SK-N-SH (cell line): ENCODE measurements around the gene SSNA1.

ENCODE experiments used
- CTCF ChIP-seq: fragments of 200-600 bp; sonication (generic); IDR thresholded peaks from 2 replicates; pipeline ENCODE4 v1.6.1; 2017; ENCODE audit warnings: antibody characterized with exemption, mild to moderate bottlenecking, moderate library complexity
- EZH2phosphoT487 ChIP-seq: fragments of 200-600 bp; sonication (generic); IDR thresholded peaks from 2 replicates; pipeline ENCODE4 v1.6.1; 2017; ENCODE audit warnings: low read depth, mixed run types, mild to moderate bottlenecking, antibody characterized with exemption, moderate library complexity, borderline replicate concordance
- POLR2AphosphoS5 ChIP-seq: IDR thresholded peaks from 2 replicates; pipeline ENCODE4 v1.6.1; 2012; ENCODE audit warnings: low read depth, low read length
- RCOR1 ChIP-seq: fragments of 150-350 bp; IDR thresholded peaks from 2 replicates; pipeline ENCODE4 v1.6.1; 2017; ENCODE audit warnings: antibody characterized with exemption, low read length

- TF ChIP-seq POLR2AphosphoS5 (no peak), RCOR1 (no peak), EZH2phosphoT487 (no peak), CTCF (no peak)
Observed at GRCh38 chr9:137179761-137180160, 8.7 kb upstream of the SSNA1 start.
